ENCODE data around the gene SCGB3A1.

DNA sequence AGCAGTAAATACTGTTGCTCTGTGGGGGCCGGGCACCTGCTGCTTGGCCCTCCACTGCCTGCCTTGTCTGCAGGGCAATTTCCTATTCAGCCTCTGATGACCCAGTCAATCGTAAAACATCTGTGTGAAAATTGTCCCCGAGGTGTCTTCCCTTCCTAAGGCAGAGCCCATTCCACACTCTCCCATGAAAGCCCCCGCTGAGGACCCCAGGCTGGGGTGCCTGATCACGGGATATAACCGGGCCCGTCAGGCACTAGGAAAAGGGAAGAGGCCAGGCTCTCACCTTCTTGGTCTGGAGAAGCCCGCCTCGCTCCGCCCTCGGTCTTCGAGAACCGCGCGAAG is 27.2 kb upstream of the SCGB3A1 start:
- no peak for TF ChIP-seq POLR2A (IDR thresholded peaks at IDR 0.05)
- TF ChIP-seq, protein P1, sequence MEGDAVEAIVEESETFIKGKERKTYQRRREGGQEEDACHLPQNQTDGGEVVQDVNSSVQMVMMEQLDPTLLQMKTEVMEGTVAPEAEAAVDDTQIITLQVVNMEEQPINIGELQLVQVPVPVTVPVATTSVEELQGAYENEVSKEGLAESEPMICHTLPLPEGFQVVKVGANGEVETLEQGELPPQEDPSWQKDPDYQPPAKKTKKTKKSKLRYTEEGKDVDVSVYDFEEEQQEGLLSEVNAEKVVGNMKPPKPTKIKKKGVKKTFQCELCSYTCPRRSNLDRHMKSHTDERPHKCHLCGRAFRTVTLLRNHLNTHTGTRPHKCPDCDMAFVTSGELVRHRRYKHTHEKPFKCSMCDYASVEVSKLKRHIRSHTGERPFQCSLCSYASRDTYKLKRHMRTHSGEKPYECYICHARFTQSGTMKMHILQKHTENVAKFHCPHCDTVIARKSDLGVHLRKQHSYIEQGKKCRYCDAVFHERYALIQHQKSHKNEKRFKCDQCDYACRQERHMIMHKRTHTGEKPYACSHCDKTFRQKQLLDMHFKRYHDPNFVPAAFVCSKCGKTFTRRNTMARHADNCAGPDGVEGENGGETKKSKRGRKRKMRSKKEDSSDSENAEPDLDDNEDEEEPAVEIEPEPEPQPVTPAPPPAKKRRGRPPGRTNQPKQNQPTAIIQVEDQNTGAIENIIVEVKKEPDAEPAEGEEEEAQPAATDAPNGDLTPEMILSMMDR (IDR thresholded peaks at IDR 0.05), result no peak
